Testis (tissue), 3 donors: ENCODE results near the gene CDK5R1. TPM values are rescaled to one million over a fixed set of nuclear protein-coding genes. Genes with fewer than 3 reads are reported as not detected.
A peak's percentile ranks its signal among the peaks of the same experiment; 100 is the strongest.

Experiments used
- DNase-seq: peaks from one replicate; pipeline ENCODE4 v3.0.0-alpha.2; 2019
- H3K27ac ChIP-seq, 2 donors: fragments of 200-600 bp; sonication (generic); one replicate each; pipeline ENCODE4 v1.5.1; 2019
- H3K27me3 ChIP-seq: fragments of 200-600 bp; sonication (generic); one replicate; pipeline ENCODE4 v1.5.1; 2019
- H3K36me3 ChIP-seq: fragments of 200-600 bp; sonication (generic); one replicate; pipeline ENCODE4 v1.5.1; 2017; ENCODE audit warnings: low read depth; ENCODE audit errors: missing control alignments
- H3K4me1 ChIP-seq: fragments of 200-600 bp; sonication (generic); one replicate; pipeline ENCODE4 v1.5.1; 2019
- H3K4me3 ChIP-seq, 2 donors: fragments of 200-600 bp; sonication (generic); one replicate each; pipeline ENCODE4 v1.5.1; 2017 to 2019
- H3K9me3 ChIP-seq: fragments of 200-600 bp; sonication (generic); one replicate; pipeline ENCODE4 v1.5.1; 2017
- POLR2A ChIP-seq: fragments of 450-650 bp; IDR thresholded peaks from one replicate; pipeline ENCODE4 v1.6.1; 2017; ENCODE audit warnings: antibody characterized with exemption, mild to moderate bottlenecking, moderate library complexity
- WGBS, 2 donors: methylation state at CpG; one replicate each; pipeline ENCODE4 v1.1.5; 2018; 5-methylcytosine and 5-hydroxymethylcytosine counted together
- intact Hi-C: fragments of 100-400 bp; cut with DNase I; formaldehyde crosslinking; loops from one replicate; pipeline ENCODE4 v1.15.1; 2023; ENCODE audit warnings: low total_unique reads
- polyA plus RNA-seq: library from polyadenylated mRNA; stranded (reverse); fragments of 350-450 nt; fragmentation: Illumina TruSeq; extraction: RNeasy Lipid Tissue Mini Kit (QIAGEN cat#74804); gene quantifications from one replicate; pipeline ENCODE4 v1.2.3, GENCODE V29; 2014; ENCODE audit warnings: low read depth, low replicate concordance; ENCODE audit not compliant: insufficient read depth
- total RNA-seq, 2 donors: library from RNA; depleted of rRNA; stranded (reverse); fragments of >200 nt; gene quantifications; one replicate each; pipeline ENCODE4 v1.2.3, GENCODE V29; 2016
- TF ChIP-seq, protein P1 (sequence below), 3 experiments: fragments of 450-650 bp in 2 of 3; fragments of 200-600 bp in 1 of 3; sonication (generic) in 1 of 3; IDR thresholded peaks; one replicate each; pipeline ENCODE4 v1.5.1; 2016 to 2019; ENCODE audit warnings: antibody characterized with exemption in 3 of 3, mild to moderate bottlenecking in 2 of 3, moderate library complexity in 1 of 3

Gene CDK5R1
- total and polyA plus RNA-seq, 3 donors from 2014 or later: 13.2 to 17.0 (median 16.2) TPM

DNA sequence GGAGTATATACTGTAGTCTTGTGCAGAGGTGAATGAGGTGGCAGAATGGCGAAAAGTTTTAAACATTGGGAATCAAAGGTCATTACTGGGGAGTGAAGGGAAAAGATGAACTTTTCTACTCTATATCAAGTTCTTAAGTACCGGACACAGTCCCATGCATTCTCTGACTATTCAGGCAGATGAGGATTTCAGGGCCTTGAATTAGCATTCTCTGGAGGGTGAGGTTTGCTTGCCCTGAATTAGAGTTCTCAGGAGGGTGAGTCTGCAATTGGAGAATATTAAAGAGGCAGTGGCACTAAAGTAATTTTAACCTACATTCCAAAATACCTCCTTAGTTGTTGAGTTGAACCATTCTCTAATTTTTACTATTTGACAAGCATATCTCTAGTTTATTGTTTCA is 33.4 kb upstream of the CDK5R1 start:
- WGBS, 2 donors: 89 to 98% methylated on average over 2 of the region's 2 CpGs
- Histone ChIP-seq H3K9me3 (no peaks in the 10 kb centered on the region), H3K36me3 (no peaks in the 10 kb centered on the region), H3K4me1 (no peaks in the 10 kb centered on the region), H3K4me3 (no peak overlapping the region), H3K27me3 (no peaks in the 10 kb centered on the region), H3K27ac (no peak overlapping the region)
- intact Hi-C loops: no loop called here
- no peak for DNase-seq
- no peak for TF ChIP-seq POLR2A
- TF ChIP-seq, protein P1, sequence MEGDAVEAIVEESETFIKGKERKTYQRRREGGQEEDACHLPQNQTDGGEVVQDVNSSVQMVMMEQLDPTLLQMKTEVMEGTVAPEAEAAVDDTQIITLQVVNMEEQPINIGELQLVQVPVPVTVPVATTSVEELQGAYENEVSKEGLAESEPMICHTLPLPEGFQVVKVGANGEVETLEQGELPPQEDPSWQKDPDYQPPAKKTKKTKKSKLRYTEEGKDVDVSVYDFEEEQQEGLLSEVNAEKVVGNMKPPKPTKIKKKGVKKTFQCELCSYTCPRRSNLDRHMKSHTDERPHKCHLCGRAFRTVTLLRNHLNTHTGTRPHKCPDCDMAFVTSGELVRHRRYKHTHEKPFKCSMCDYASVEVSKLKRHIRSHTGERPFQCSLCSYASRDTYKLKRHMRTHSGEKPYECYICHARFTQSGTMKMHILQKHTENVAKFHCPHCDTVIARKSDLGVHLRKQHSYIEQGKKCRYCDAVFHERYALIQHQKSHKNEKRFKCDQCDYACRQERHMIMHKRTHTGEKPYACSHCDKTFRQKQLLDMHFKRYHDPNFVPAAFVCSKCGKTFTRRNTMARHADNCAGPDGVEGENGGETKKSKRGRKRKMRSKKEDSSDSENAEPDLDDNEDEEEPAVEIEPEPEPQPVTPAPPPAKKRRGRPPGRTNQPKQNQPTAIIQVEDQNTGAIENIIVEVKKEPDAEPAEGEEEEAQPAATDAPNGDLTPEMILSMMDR (IDR thresholded peaks at IDR 0.05): no peak

DNA sequence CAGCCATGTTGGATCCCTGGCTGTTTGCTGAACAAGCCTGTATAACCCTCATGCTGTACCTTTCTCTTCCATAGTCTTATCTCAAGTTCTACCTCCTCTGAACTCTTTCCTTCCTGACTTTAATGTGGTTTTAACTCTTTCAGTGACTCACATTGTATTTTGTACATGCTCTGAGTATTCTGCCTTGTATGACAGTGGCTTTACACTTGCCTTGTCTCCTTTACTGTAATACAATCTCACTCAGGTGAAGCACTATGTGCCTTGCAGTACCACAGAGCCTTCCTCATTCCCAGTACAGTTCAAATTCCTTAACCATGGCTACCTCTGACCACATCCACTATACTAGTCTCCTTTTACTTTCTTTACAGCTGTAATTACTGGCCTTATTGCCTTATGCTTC is 28.4 kb upstream of the CDK5R1 start:
- no peak overlapping the region for H3K27ac ChIP-seq
- H3K4me1 ChIP-seq: no peaks in the 10 kb centered on the region
- no peaks in the 10 kb centered on the region for H3K36me3 ChIP-seq
- H3K4me3 ChIP-seq: no peak overlapping the region
- intact Hi-C loops: no loop called here
- no peak for DNase-seq
- H3K9me3 ChIP-seq: no peaks in the 10 kb centered on the region
- no peaks in the 10 kb centered on the region for H3K27me3 ChIP-seq
- TF ChIP-seq, protein P1 (IDR thresholded peaks at IDR 0.05): no peak
- TF ChIP-seq POLR2A: no peak

DNA sequence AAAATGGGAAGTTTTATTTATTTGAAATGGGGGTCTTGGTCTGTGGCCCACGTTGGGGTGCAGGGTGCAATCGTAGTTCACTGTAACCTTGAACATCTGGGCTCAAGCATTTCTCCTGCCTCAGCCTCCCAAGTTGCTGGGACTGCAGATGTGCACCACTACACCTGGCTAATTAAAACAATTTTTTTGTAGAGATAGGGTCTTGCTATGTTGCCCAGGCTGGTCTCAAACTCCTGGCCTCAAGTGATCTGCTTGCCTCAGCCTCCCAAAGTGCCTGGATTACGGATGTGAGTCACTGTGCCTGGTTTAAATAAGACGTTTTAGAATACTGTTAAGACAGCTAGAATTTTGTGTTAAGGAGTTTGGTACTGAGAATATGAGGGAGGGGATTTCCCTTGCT is 26.7 kb upstream of the CDK5R1 start:
- TF ChIP-seq POLR2A: no peak
- TF ChIP-seq, protein P1 (IDR thresholded peaks at IDR 0.05): no peak
- H3K27me3 ChIP-seq: no peaks in the 10 kb centered on the region
- H3K4me1 ChIP-seq: no peaks in the 10 kb centered on the region
- H3K27ac ChIP-seq: no peak overlapping the region
- intact Hi-C loops: no loop called here
- no peak for DNase-seq
- no peak overlapping the region for H3K4me3 ChIP-seq
- WGBS, 2 donors: 91 to 92% methylated on average over 4 of the region's 4 CpGs
- no peaks in the 10 kb centered on the region for H3K9me3 ChIP-seq
- no peaks in the 10 kb centered on the region for H3K36me3 ChIP-seq

DNA sequence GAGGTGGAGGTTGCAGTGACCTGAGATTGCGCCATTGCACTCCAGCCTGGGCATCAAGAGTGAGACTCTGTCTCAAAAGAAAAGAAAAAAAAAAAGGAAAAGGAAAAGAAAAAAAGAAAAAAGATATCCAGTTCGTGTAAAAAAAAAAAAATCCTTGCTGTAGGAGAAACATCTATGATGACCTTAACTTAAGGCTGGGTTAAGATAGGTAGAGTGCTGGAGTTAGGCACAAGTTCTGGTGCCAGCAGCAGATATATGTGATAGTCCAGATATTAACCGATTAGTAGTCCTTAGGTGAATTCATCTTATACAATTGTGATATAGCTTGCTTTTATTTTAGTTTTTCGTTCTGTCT is 25.3 kb upstream of the CDK5R1 start:
- Histone ChIP-seq H3K9me3 (no peaks in the 10 kb centered on the region), H3K4me3 (no peak overlapping the region), H3K36me3 (no peaks in the 10 kb centered on the region), H3K4me1 (no peaks in the 10 kb centered on the region), H3K27ac (no peak overlapping the region), H3K27me3 (no peaks in the 10 kb centered on the region)
- intact Hi-C loops: no loop called here
- WGBS, 2 donors: 71 to 72% methylated on average over 4 of the region's 4 CpGs
- DNase-seq: no peak
- TF ChIP-seq POLR2A: no peak
- TF ChIP-seq, protein P1 (IDR thresholded peaks at IDR 0.05): no peak

DNA sequence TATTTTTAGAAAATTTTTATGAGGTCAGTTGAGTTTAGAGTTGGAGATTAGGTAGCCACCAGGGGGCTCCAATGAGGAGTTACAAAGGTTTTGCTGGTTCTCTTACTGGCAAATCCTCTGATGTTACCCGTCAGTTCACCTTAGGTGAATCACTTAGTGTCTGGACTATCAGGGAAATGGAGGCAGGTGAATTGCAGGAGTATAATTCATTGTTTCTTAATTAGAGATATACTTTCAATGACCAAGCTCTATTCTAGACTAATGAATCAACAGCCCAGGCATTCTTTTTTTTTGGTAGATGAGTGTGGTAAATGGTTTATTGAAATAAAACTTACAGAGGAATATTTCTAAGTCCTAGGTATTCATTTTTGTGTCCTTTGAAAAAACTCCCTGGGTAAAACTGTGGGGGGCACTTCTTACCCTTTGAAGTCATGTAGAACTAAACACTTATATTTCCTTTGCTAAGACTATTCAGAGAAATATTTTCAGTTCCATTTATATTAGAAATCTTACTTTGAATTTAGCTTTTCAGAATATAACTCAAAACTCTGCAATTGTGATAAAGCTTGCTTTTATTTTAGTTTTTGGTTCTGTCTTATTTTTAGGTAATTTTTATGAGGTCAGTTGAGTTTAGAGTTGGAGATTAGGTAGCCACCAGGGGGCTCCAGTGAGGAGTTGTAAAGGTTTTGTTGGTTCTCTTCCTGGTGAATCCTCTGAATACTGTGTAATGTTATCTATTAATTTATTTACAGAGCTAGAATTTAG is 24.8 kb upstream of the CDK5R1 start:
- DNase-seq: peak; percentile 70
- H3K36me3 ChIP-seq: no peaks in the 10 kb centered on the region
- no peak overlapping the region for H3K27ac ChIP-seq

More for the DNA sequence above, 24.8 kb upstream of the CDK5R1 start:
- no peaks in the 10 kb centered on the region for H3K9me3 ChIP-seq
- intact Hi-C loops: no loop called here
- WGBS, 2 donors: 37 to 61% methylated on average over 1 of the region's 1 CpG
- TF ChIP-seq, protein P1 (IDR thresholded peaks at IDR 0.05): peak; percentile 41 to 52 (median 43)
- TF ChIP-seq POLR2A: no peak
- no peaks in the 10 kb centered on the region for H3K4me1 ChIP-seq
- H3K27me3 ChIP-seq: no peaks in the 10 kb centered on the region
- H3K4me3 ChIP-seq: no peak overlapping the region
